Bone marrow (tissue), 2 donors: ENCODE data around the gene FBXL12.
"Not testable (repeated sequence)": the region's sequence is repeated elsewhere in the genome, so short reads cannot be mapped to it uniquely, and the experiment has no call there.

ENCODE experiments used
- DNase-seq, 2 donors: peaks; one replicate each; lab custom pipeline; 2025; lab: John Stamatoyannopoulos, UW

FBXL12 gene

DNA sequence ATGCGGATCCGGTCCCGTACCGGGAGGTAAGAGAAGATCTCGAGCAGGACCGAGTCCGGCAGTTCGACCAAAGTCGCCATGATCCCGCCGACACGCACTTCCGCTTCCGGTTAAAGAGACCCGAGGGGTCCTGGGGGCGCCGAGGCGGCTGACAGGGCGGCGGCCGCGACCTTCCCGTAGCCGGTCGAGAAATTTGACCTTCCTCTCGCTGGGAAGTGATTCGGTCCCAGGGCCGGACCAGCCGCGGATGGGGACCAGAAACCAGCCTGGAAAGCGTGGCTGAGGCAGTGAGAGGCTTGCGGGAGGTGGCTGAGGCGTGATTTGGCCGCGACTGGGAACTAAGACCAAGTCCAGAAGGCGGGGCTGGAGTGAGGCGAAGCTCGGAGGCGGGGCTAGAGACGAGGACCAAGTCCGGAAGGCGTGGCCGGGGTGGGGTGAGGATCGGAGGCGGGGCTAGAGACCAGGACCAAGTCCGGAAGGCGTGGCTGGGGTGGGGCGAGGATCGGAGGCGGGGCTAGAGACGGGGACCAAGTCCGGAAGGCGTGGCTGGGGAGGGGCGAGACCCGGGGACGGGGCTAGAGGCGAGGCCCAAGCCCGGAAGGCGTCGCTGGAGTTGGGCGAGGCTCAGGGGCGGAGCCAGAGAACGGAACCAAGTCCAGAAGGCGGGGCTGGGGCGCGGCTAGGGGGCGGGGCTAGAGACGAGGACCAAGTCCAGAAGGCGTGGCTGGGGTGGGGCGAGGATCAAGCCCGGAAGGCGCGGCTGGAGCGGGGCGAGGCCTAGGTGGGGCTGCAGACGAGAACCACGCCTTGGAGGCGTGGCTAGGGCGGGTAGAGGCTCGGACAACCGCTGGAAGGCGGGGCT is at the start of gene FBXL12:
Gene FBXL12 (minus strand): TSS at position 346 of the 862 bp plus-strand sequence. CDS start 266 bp downstream, at position 80.
- peak; percentile 99 to 100 for DNase-seq

DNA sequence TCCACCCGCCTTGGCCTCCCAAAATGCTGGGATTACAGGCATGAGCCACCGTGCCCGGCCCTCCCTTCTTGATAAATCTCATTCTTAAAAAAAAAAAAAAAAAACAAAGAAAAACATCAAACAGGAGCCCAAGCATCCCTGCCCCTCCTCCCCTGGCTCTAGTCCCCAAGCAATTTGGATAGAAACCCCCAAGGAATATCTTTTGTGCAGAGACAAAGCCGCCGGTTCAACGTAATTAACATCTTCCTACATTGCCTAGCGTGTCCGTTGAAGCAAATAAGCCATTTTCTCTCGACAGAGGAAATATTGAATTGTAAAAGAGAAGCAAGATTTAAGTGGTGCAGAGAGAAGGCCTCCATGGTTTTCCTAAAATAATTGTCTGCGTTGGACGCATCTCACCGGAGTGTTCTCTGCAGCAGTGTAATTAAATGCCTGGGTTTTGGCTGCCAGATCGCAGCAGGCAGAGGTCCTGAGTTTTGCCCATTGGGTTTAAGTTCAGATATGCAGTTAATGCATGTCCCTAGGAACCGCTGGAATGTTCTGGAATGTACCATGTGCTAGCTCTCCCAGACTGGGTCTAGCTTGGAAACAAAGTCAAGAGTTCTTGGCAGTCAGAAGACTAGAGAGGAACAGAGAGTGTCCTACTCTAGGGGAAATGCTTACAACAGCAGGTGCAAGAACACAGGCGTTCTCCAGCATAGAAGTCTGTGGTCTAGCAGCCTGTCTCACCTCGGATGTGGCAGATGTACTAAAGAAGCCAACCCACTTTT is 47.0 kb upstream of the FBXL12 start:
- no peak for DNase-seq

- DNase-seq: no peak
These were observed 44.9 kb upstream of the FBXL12 start for GRCh38 chr19:9863759-9864158.

- no peak for DNase-seq
These were observed 44.1 kb upstream of the FBXL12 start for GRCh38 chr19:9862938-9863337.

DNA sequence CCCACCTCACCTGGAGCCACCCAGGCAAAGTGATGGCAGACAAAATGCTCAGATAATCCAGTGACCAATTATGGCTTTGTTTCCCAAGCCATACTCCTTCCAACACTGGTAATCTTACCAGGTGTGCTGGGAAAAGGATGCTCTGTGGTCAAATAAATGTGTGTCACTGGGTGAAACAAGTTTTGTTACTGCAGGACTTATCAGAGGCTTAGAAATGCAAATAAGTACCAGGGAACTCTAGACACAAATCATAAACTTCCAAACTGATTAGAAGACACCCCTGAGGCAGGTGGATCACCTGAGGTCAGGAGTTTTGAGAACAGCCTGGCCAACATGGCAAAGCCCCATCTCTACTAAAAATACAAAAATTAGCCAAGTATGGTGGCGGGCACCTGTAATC is 42.6 kb upstream of the FBXL12 start:
- no peak for DNase-seq

- no peak for DNase-seq
These were observed 41.5 kb upstream of the FBXL12 start for GRCh38 chr19:9860407-9860806.

- DNase-seq: no peak
These were observed 39.9 kb upstream of the FBXL12 start for GRCh38 chr19:9858766-9859165.

DNA sequence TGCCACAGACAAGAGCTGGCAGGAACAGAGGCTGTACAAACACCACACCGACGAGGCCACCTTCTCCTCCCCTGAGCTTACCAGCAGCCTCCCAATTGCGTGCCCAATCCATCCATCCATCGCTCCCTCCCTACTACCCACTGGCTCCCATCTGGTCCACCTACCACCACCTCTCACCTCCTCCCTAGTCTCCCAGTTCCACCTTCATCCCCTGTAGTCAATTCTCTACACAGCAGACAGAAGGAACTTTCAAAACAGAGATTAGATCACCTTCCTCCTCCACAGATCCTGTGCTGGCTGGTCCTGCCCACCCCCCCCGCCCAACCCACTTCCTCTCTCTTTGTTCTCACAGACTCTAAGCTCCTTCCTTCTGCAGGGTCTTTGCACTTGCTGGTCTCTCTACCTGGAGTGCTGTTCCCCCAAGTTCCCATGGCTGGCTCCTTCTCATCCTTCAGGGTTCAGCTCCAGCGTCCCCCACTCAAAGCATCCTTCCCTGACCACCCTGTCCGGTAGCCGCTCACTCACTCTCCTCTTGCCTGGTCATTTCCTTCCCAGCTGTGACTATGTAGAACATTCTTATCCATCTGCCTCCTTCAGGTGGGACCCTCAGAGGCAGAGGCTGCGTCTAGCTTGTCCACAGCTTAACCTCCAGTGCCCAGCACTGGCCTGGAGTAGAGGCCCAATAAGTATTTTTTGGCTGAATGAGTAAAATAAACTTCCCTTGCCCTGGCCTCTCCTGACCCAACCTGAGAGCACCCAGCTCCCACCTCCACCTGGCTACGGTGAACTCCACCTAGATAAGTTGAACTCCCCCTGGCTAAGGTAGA is 39.3 kb upstream of the FBXL12 start:
- DNase-seq: peak in 1 of 2 donors; percentile 39

DNA sequence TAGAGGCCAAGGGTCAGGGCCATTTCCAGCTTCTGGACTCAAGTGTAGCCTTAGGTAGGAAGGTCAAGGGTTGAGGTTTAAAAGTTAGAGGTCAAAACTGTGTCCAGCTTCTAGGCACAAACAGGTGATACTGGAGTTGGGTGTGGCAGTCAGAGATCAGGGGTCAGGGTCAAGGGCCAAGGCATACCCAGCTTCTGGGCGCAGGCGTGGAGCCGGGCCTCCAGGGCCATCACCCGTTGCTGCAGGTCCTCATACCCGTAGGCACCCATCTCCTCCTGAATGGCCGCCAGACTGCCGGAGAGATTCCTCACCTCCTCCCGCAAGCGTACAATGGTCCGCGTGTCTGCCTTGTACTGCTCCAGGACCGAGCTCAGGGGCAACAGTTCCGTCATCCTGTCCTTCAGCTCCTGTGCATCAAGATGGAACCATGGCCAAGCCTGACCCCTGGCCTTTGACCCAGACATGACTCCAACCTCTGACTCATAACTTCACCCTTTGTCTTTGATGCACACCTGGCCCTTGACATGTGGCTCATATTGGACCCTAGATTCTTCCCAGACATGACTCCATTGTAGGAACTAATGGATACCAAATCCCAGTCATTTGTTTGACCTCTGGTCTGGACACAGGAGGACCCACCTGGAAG is 38.3 kb upstream of the FBXL12 start:
- no peak for DNase-seq

DNA sequence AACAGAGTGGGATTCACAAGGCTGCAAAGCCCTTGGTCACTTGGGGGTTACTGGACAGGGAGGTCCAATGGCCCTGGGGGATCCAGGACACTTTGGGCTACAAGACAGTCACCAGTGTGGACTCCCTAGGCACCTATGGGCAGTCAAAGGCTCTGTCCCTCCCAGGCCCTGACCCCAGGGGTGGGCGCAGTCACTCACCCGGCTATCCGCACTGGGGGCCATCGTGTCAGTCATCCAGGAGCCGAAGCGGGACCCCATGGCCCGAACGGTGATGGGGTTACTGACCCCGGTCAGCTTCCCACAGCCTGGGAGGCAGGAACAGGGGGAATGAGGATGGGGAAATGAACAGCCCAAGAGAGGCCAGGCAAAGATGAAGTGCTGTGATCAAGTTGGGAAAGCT is 37.7 kb upstream of the FBXL12 start:
- no peak for DNase-seq

DNA sequence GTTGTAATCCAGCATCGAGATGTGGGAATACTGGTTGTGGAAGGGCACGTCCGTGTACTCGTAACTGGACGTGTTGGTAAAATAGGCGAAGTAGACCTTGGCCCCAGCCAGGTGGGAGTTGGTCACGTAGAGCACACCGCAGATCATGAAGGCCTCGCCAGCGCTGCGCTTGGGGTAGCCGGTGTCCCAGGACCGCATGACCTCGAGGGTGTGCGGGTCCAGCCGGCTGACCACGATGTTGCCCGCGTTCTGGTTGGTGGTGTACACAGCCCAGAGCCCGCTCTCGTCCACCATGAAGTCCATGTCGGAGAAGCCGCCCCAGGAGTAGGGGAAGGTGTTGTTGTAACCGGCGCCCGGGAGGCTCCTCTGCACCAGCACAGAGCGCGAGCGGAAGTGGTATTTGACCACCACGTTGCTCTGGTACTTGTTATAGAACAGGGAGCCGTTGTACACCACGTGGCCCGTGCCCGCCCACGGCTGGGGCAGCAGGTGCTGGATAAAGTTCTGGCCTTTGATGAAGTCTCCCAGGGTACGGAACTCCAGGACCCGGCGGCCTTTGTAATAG is 35.5 kb upstream of the FBXL12 start:
- no peak for DNase-seq

DNA sequence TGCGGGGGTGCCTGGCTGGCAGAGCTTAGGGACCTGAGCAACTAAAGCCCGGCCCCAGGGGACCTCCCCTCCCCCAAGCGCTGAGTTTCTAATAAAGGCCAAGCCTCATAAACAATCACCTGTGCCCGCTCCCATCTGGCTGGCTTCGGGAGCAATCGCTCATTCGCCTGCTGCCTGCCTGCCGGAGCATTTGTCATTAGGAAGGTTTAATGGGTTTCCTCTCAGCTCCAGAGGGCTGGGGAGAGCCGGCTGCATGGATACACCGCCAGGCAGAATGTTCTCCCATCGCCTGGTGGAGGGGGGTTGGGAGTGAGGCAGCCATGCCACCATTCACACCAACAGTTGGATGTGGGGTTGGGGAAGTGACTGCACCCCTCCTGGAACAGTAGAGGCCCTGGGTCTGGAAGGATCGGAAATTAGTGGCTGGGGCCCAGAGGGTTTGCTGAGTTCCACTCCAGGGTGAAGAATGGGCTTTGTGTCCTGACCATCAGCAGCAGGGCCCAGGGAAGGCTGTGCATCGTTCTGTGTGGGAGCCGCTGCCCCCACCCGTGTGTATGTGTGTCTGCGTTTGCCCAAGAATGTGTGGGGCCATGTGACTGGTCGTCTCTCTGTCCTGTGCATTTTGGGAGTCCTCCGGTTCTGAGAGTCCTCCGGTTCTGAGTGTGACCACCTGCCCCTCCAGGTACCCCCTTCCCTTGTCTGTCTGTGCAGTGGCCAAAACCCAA is 31.5 kb upstream of the FBXL12 start:
- DNase-seq: no peak

DNA sequence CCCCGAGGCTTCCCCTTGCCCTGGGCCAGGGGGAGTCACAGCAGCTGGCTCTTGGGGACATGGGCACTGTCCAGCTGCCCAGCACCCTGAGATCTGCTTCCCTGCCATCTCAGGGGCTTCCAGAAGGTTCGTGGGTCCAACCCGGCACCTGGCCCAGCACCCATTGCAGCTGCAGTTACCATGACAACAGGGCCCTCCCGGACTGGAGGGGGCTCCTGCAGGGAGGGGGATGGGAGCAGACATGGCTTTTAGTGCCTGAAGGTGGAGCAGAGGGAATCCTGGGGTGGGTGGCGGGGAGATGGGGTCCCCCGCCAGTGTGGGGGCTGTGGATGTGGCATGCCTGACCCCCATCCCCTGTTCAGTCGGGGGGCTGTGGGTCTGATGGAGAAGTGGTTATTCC is 30.9 kb upstream of the FBXL12 start:
- no peak for DNase-seq

GRCh38 chr19:9848762-9849161 is 29.9 kb upstream of the FBXL12 start:
- DNase-seq: no peak

DNA sequence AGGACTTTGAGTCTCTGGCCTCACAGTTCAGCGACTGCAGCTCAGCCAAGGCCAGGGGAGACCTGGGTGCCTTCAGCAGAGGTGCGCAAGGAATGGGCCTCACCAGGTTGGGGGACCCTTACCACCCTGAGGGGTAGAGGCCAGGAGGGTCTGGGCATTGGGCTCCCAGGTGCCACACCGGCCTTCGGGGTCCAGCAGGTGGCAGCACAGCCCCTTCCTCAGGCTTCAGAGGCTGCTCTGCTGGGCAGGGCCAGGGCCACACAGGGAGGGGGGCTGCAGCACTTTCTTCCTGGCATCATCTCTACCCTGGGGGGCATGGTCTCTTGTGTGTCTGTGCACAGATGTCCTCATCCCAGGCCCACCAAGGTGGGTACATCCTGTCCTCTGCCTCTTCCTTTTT is 29.2 kb upstream of the FBXL12 start:
- no peak for DNase-seq

DNA sequence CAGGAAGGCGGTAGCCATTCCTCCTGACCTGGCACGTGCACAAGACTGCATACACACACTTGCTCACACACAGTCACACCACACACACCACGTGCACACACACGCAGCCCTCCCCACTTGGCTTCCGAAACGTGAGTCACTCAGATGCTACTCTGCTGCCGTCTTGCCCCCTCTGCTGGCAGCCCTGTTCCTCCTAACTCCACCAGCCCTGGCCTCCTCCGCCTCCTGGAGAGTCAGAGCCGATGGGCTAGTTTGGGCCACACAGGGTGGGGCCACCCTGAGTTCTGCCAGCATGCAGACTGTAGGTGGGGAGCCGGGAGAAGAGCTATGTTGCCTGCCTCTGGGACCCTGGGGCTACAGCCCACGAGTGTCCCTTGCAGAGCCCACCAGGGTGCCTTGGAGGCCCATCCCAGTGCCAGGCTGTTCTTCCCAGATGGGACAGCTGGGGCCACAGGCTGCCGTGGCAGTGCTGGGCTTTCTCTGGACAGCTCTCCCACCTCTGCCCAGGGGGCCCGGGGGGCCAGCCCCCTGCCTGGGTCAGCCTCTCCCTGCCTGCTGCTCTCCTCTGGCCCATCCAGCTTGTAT is 28.3 kb upstream of the FBXL12 start:
- peak in 1 of 2 donors; percentile 12 for DNase-seq

DNA sequence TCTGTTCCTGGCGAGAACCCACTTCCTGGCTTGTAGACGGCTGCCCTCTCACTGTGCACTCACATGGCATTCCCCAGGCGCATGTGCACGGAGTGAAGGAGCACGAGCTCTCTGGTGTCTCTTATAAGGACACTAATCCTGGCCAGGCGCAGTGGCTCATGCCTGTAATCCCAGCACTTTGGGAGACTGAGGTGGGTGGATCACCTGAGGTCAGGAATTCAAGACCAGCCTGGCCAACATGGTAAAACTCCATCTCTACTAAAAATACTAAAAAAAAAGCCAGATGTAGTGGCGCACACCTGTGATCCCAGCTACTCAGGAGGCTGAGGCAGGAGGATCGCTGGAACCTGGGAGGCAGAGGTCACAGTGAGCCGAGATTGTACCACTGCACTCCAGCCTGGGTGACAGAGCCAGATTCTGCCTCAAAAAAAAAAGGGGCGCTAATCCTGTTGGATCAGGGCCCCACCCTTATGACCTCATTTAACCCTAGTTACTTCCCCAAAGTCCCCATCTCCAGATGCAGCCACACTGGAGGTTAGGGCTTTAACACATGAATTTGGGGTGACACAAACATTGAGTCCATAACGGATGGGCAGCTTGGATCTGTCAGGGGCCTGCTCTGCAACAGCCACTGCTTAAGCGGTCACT is 24.9 kb upstream of the FBXL12 start:
- not testable (repeated sequence) for DNase-seq

- DNase-seq: no peak
These were observed 24.2 kb upstream of the FBXL12 start for GRCh38 chr19:9842834-9843625.

- no peak for DNase-seq
These were observed 20.5 kb upstream of the FBXL12 start for GRCh38 chr19:9839415-9839814.
